NCI-H510A (cell line): ENCODE results near the gene RRP36.
"Not testable (repeated sequence)": the region's sequence is repeated elsewhere in the genome, so short reads cannot be mapped to it uniquely, and the experiment has no call there.

Experiments
- DNase-seq: peaks from one replicate; lab custom pipeline; 2025; lab: John Stamatoyannopoulos, UW

Gene RRP36

GRCh38 chr6:43021270-43022047 lies at the start of gene RRP36:
TSS of gene RRP36 (plus strand) at chr6:43021623. CDS start at chr6:43021655, 32 bp downstream.
- peak; percentile 88 for DNase-seq

- no peak for DNase-seq
These were observed 49.6 kb upstream of the RRP36 start for GRCh38 chr6:42971746-42972327.

GRCh38 chr6:42973926-42974325 lies 47.5 kb upstream of the RRP36 start:
- no peak for DNase-seq

- DNase-seq: no peak
These were observed 46.4 kb upstream of the RRP36 start for GRCh38 chr6:42974919-42975505.

- DNase-seq: no peak
These were observed 43.0 kb upstream of the RRP36 start for GRCh38 chr6:42978487-42978838.

- DNase-seq: peak; percentile 97
These were observed 42.4 kb upstream of the RRP36 start, which contains the start of gene PEX6 for GRCh38 chr6:42978839-42979522. TSS of gene PEX6 (minus strand) at chr6:42979181. CDS start at chr6:42979150, 31 bp downstream.

GRCh38 chr6:42979523-42980177 lies 41.8 kb upstream of the RRP36 start:
- no peak for DNase-seq

- DNase-seq: no peak
These were observed 39.6 kb upstream of the RRP36 start for GRCh38 chr6:42981836-42982235.

GRCh38 chr6:42984001-42984923 lies 37.2 kb upstream of the RRP36 start, which contains the start of gene PPP2R5D:
TSS of gene PPP2R5D (plus strand) at chr6:42984570. CDS start at chr6:42984678, 108 bp downstream.
- peak; percentile 99 for DNase-seq

- DNase-seq: no peak
These were observed 36.4 kb upstream of the RRP36 start for GRCh38 chr6:42984924-42985475.

- no peak for DNase-seq
These were observed 33.6 kb upstream of the RRP36 start for GRCh38 chr6:42987533-42988451.

- DNase-seq: no peak
These were observed 32.9 kb upstream of the RRP36 start for GRCh38 chr6:42988486-42989020.

GRCh38 chr6:42989923-42990322 lies 31.5 kb upstream of the RRP36 start:
- no peak for DNase-seq

GRCh38 chr6:42993445-42993844 lies 28.0 kb upstream of the RRP36 start:
- no peak for DNase-seq

- no peak for DNase-seq
These were observed 24.9 kb upstream of the RRP36 start for GRCh38 chr6:42996513-42996912.

GRCh38 chr6:42998205-42998604 lies 23.2 kb upstream of the RRP36 start:
- not testable (repeated sequence) for DNase-seq

- DNase-seq: no peak
These were observed 19.6 kb upstream of the RRP36 start for GRCh38 chr6:43001843-43002242.

- no peak for DNase-seq
These were observed 15.6 kb upstream of the RRP36 start for GRCh38 chr6:43005844-43006243.

- no peak for DNase-seq
These were observed 15.2 kb upstream of the RRP36 start for GRCh38 chr6:43006251-43006650.
